Osteocyte (in vitro differentiated cells): ENCODE data around the gene BRD7. TPM values are rescaled to one million over a fixed set of nuclear protein-coding genes. Genes with fewer than 3 reads are reported as not detected.

Source experiments
- DNase-seq: peaks from one replicate; pipeline ENCODE4 v3.0.0; 2021; ENCODE audit warnings: mixed read lengths; ENCODE audit not compliant: unreplicated experiment; ENCODE audit errors: extremely low spot score
- H3K27ac Mint-ChIP-seq: one replicate; pipeline ENCODE4 v1.8.0; 2021; ENCODE audit warnings: mild to moderate bottlenecking, mixed read lengths; ENCODE audit not compliant: unreplicated experiment
- H3K27me3 Mint-ChIP-seq: one replicate; pipeline ENCODE4 v1.8.0; 2021; ENCODE audit warnings: mixed read lengths; ENCODE audit not compliant: unreplicated experiment
- H3K36me3 Mint-ChIP-seq: one replicate; pipeline ENCODE4 v1.8.0; 2021; ENCODE audit warnings: mixed read lengths; ENCODE audit not compliant: unreplicated experiment
- H3K4me1 Mint-ChIP-seq: one replicate; pipeline ENCODE4 v1.8.0; 2021; ENCODE audit warnings: mixed read lengths; ENCODE audit not compliant: unreplicated experiment
- H3K4me3 Mint-ChIP-seq: one replicate; pipeline ENCODE4 v1.8.0; 2021; ENCODE audit warnings: mild to moderate bottlenecking, moderate library complexity, mixed read lengths; ENCODE audit not compliant: unreplicated experiment
- H3K9me3 Mint-ChIP-seq: one replicate; pipeline ENCODE4 v1.8.0; 2021; ENCODE audit warnings: mixed read lengths; ENCODE audit not compliant: unreplicated experiment
- CTCF ChIP-seq: fragments of 200-600 bp; sonication (generic); IDR thresholded peaks from 2 replicates; pipeline ENCODE4 v1.5.0; 2021; ENCODE audit warnings: antibody characterized with exemption, mild to moderate bottlenecking, moderate library complexity
- total RNA-seq: library from RNA; stranded (reverse); gene quantifications from 2 replicates; pipeline ENCODE4 v1.2.1, GENCODE V29; 2021

The BRD7 gene
- total RNA-seq, 1 donor from 2014 or later = 72.3 TPM

DNA sequence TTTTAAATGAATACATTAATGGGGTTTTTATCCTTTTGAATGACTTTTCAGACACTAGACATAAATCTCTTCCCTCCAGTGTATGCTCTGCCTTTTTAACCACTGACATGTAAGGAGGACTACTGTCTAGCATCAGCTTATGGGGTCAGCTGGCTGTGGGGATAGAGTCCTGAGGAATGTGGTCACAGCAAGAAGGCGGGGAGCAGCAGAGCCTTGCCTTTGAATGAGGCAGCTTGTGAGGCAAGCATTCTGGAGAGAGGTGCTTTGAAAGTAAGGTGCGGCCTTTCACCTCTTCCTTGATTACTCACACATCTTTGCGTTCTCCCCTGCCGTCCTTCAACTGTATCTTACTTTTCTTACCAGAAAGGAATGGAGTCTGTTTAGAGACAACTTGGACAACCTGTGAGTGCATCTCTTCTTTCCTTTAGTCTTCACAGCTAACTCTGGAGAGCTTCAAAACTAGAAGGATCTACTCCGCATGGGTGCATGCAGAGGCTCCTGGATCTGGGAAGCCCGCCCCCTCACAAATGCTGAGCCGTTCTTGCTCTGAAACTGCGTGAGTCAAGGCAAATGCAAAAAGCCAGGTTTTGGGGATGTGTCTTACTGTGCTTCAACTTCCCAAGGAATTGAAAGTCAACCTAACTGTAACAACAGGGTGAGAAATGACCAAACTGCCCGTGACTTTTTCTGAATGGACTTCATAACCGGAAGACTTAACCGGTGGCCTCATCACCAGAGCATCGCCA, 52.5 kb downstream of the BRD7 start:
- TF ChIP-seq CTCF = no peak
- peaks cover 22% of the 10 kb centered on the region for H3K4me1 Mint-ChIP-seq
- peaks cover 43% of the 10 kb centered on the region for H3K36me3 Mint-ChIP-seq
- no peak for DNase-seq
- no peaks in the 10 kb centered on the region for H3K9me3 Mint-ChIP-seq
- H3K4me3 Mint-ChIP-seq = no peak overlapping the region
- H3K27me3 Mint-ChIP-seq = no peaks in the 10 kb centered on the region
- peak overlapping the region; percentile 67 for H3K27ac Mint-ChIP-seq

GRCh38 chr16:50315346-50315997, 53.3 kb downstream of the BRD7 start:
- peak overlapping the region; percentile 67 for H3K27ac Mint-ChIP-seq
- peaks cover 38% of the 10 kb centered on the region for H3K36me3 Mint-ChIP-seq
- no peak overlapping the region for H3K4me3 Mint-ChIP-seq
- no peak for TF ChIP-seq CTCF
- H3K9me3 Mint-ChIP-seq = no peaks in the 10 kb centered on the region
- H3K27me3 Mint-ChIP-seq = no peaks in the 10 kb centered on the region
- DNase-seq = no peak
- H3K4me1 Mint-ChIP-seq = peaks cover 22% of the 10 kb centered on the region

GRCh38 chr16:50314665-50315064, 54.1 kb downstream of the BRD7 start:
- H3K36me3 Mint-ChIP-seq = peaks cover 35% of the 10 kb centered on the region
- H3K27ac Mint-ChIP-seq = no peak overlapping the region
- DNase-seq = no peak
- TF ChIP-seq CTCF = no peak
- peaks cover 22% of the 10 kb centered on the region for H3K4me1 Mint-ChIP-seq
- no peaks in the 10 kb centered on the region for H3K9me3 Mint-ChIP-seq
- no peak overlapping the region for H3K4me3 Mint-ChIP-seq
- H3K27me3 Mint-ChIP-seq = no peaks in the 10 kb centered on the region

DNA sequence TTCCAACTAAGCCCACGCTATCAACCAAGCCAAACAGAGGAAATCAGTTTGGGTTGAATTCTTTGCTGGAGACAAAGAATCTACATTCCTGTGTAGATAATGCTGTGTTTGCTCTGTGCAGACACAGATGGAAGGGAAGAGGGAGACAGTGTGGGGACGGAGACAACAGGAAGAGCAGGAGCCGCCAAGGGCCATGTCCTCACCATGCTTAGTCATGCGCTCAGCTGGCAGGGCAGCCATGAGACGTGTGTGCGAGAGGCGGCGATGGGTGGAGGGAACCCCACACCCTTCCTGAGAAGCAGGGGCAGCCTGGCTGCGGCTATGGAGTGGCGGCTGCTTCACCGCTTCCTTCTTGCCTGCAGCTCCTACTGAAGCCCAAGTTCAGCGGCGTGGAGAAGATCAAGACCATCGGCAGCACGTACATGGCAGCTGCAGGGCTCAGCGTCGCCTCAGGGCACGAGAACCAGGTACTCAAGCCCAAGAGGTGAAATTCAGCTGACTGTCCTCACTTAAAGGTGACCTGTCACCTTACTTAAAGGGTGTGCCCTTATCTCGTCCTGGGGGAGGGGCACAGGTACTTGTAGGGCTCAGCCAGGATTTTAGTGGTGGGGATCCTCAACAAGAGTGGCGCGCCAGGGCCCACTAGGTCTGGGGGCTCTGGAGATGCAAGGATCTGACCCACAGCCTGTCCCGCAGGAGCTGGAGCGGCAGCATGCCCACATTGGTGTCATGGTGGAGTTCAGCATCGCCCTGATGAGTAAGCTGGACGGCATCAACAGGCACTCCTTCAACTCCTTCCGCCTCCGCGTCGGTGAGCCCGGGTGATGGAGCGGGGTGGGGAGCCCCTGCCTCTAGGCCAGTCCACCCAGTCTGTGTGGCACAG, 55.0 kb downstream of the BRD7 start:
- DNase-seq = peak; percentile 83
- Mint-ChIP-seq H3K27me3 (no peaks in the 10 kb centered on the region), H3K4me3 (no peak overlapping the region), H3K9me3 (no peaks in the 10 kb centered on the region), H3K36me3 (peaks cover 30% of the 10 kb centered on the region), H3K4me1 (peaks cover 22% of the 10 kb centered on the region), H3K27ac (no peak overlapping the region)
- no peak for TF ChIP-seq CTCF
